Suprapubic skin (tissue), 4 donors: Measurements from ENCODE around the gene TTLL1. TPM values are rescaled to one million over a fixed set of nuclear protein-coding genes. Genes with fewer than 3 reads are reported as not detected.

Experiments used
- DNase-seq, 2 donors: peaks; one replicate each; pipeline ENCODE4 v3.0.0-alpha.2; 2019; ENCODE audit warnings: low spot score in 2 of 2
- H3K27ac ChIP-seq: fragments of 200-600 bp; sonication (generic); one replicate; pipeline ENCODE4 v1.5.1; 2019
- H3K27me3 ChIP-seq: fragments of 200-600 bp; sonication (generic); one replicate; pipeline ENCODE4 v1.5.1; 2019
- H3K36me3 ChIP-seq: fragments of 200-600 bp; sonication (generic); one replicate; pipeline ENCODE4 v1.5.1; 2019
- H3K4me1 ChIP-seq: fragments of 200-600 bp; sonication (generic); one replicate; pipeline ENCODE4 v1.5.1; 2019
- H3K4me3 ChIP-seq: fragments of 200-600 bp; sonication (generic); one replicate; pipeline ENCODE4 v1.5.1; 2019; ENCODE audit warnings: mild to moderate bottlenecking
- H3K9me3 ChIP-seq: fragments of 200-600 bp; sonication (generic); one replicate; pipeline ENCODE4 v1.5.1; 2019
- EP300 ChIP-seq: sonication (generic); formaldehyde crosslinking; IDR thresholded peaks from one replicate; pipeline ENCODE4 v1.6.1; 2017; ENCODE audit warnings: antibody characterized with exemption
- POLR2A ChIP-seq, 2 donors: fragments of 450-650 bp; IDR thresholded peaks; one replicate each; pipeline ENCODE4 v1.6.1; 2017; ENCODE audit warnings: antibody characterized with exemption in 2 of 2, mild to moderate bottlenecking in 2 of 2, moderate library complexity in 2 of 2
- POLR2AphosphoS5 ChIP-seq, 3 donors: sonication (generic); formaldehyde crosslinking; IDR thresholded peaks; one replicate each; pipeline ENCODE4 v1.6.1; 2017; ENCODE audit warnings: antibody characterized with exemption in 3 of 3
- WGBS: methylation state at CpG from one replicate; pipeline ENCODE4 v1.1.5; 2018; 5-methylcytosine and 5-hydroxymethylcytosine counted together
- total RNA-seq, 4 donors: library from RNA; depleted of rRNA; stranded (reverse); fragments of >200 nt; gene quantifications; one replicate each; pipeline ENCODE4 v1.1.0, GENCODE V29; 2016
- TF ChIP-seq, protein P1 (sequence below), 2 donors: fragments of 200-600 bp in 1 of 2; fragments of 450-650 bp in 1 of 2; sonication (generic) in 1 of 2; IDR thresholded peaks; one replicate each; pipeline ENCODE4 v1.5.1; 2016 to 2019; ENCODE audit warnings: antibody characterized with exemption in 2 of 2, mild to moderate bottlenecking in 1 of 2, moderate library complexity in 1 of 2

TTLL1 gene
- total RNA-seq, 4 donors from 2014 or later: 4.3 to 8.7 (median 5.0) TPM

DNA sequence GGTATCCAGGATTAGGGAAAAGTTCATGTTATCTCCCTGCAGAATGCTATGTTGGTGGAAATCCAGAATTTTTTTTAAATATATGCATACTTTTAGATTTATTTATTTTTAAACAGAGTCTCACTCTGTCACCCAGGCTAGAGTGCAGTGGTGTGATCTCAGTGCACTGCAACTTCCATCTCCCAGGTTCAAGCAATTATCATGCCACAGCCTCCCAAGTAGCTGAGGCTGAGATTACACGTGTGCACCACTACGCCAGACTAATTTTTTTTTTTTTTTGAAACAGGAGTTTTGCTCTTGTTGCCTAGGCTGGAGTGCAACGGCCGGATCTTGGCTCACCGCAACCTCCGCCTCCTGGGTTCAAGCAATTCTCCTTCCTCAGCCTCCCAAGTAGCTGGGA, 76.8 kb downstream of the TTLL1 start:
- no peak overlapping the region for H3K4me3 ChIP-seq
- H3K27me3 ChIP-seq: no peaks in the 10 kb centered on the region
- TF ChIP-seq, protein P1, sequence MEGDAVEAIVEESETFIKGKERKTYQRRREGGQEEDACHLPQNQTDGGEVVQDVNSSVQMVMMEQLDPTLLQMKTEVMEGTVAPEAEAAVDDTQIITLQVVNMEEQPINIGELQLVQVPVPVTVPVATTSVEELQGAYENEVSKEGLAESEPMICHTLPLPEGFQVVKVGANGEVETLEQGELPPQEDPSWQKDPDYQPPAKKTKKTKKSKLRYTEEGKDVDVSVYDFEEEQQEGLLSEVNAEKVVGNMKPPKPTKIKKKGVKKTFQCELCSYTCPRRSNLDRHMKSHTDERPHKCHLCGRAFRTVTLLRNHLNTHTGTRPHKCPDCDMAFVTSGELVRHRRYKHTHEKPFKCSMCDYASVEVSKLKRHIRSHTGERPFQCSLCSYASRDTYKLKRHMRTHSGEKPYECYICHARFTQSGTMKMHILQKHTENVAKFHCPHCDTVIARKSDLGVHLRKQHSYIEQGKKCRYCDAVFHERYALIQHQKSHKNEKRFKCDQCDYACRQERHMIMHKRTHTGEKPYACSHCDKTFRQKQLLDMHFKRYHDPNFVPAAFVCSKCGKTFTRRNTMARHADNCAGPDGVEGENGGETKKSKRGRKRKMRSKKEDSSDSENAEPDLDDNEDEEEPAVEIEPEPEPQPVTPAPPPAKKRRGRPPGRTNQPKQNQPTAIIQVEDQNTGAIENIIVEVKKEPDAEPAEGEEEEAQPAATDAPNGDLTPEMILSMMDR (IDR thresholded peaks at IDR 0.05): no peak
- TF ChIP-seq POLR2A (IDR thresholded peaks at IDR 0.05) (no peak), EP300 (no peak), POLR2AphosphoS5 (IDR thresholded peaks at IDR 0.05) (no peak)
- H3K9me3 ChIP-seq: no peaks in the 10 kb centered on the region
- H3K4me1 ChIP-seq: peaks cover 53% of the 10 kb centered on the region
- no peaks in the 10 kb centered on the region for H3K36me3 ChIP-seq
- WGBS: 86% methylated on average over 6 of the region's 6 CpGs
- no peak overlapping the region for H3K27ac ChIP-seq
- DNase-seq: no peak

DNA sequence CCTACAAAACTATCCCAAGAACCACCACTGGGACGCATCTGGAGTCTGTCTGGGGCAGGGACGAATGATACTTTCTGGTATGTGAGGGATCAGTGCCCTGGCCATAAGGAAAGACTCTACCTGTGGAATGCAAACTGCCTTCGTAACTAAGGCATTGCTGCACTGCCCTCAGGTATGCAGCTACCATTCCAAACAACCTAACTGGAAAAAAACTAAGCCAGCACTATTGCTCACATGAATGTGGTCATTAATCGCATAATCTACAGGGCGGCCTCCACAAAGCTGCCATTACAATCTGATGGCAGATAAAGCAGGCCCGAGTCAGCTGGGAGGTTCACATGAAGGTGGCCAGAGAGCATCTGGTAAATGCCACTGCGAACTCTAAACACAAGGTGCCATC, 78.1 kb downstream of the TTLL1 start:
- no peak overlapping the region for H3K27ac ChIP-seq
- DNase-seq: no peak
- H3K4me1 ChIP-seq: peaks cover 60% of the 10 kb centered on the region
- whole genome bisulfite sequencing: 74% methylated on average over 7 of the region's 7 CpGs
- H3K4me3 ChIP-seq: no peak overlapping the region
- no peaks in the 10 kb centered on the region for H3K27me3 ChIP-seq
- TF ChIP-seq EP300 (no peak), POLR2A (IDR thresholded peaks at IDR 0.05) (no peak), POLR2AphosphoS5 (IDR thresholded peaks at IDR 0.05) (no peak)
- TF ChIP-seq, protein P1 (IDR thresholded peaks at IDR 0.05): no peak
- H3K9me3 ChIP-seq: no peaks in the 10 kb centered on the region
- no peaks in the 10 kb centered on the region for H3K36me3 ChIP-seq

GRCh38 chr22:43009444-43009843, 79.7 kb downstream of the TTLL1 start:
- Histone ChIP-seq H3K36me3 (no peaks in the 10 kb centered on the region), H3K4me3 (no peak overlapping the region), H3K27me3 (no peaks in the 10 kb centered on the region), H3K4me1 (peaks cover 61% of the 10 kb centered on the region), H3K9me3 (no peaks in the 10 kb centered on the region), H3K27ac (peak overlapping the region; percentile 42)
- TF ChIP-seq, protein P1 (IDR thresholded peaks at IDR 0.05): no peak
- TF ChIP-seq POLR2AphosphoS5 (IDR thresholded peaks at IDR 0.05): no peak
- no peak for DNase-seq
- WGBS: 84% methylated on average over 4 of the region's 4 CpGs

DNA sequence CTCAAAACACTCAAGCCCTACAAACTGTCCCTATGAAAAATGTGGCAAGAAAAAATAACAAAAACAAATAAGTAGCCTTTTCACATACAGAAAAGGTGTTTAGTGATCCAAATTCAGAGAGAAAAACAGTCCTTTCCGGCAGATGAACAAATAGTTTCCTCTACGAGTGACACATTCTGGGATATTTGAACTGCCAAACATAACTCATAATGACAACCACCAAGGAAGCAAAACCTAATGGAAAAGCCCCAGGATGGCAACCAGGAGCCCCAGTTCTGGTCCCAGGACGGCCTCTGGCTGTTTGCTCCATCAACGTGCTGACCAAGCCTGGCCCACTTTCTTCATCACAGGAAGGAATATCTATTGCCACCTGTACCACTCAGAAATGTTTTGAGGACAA, 80.3 kb downstream of the TTLL1 start:
- Histone ChIP-seq H3K4me1 (peaks cover 65% of the 10 kb centered on the region), H3K36me3 (no peaks in the 10 kb centered on the region), H3K27me3 (no peaks in the 10 kb centered on the region), H3K4me3 (no peak overlapping the region), H3K27ac (peak overlapping the region; percentile 42), H3K9me3 (no peaks in the 10 kb centered on the region)
- TF ChIP-seq POLR2A (IDR thresholded peaks at IDR 0.05) (no peak), POLR2AphosphoS5 (IDR thresholded peaks at IDR 0.05) (no peak), EP300 (no peak)
- TF ChIP-seq, protein P1 (IDR thresholded peaks at IDR 0.05): no peak
- WGBS: 72% methylated on average over 4 of the region's 4 CpGs
- DNase-seq: no peak

- no peaks in the 10 kb centered on the region for H3K36me3 ChIP-seq
- WGBS: 88% methylated on average over 4 of the region's 4 CpGs
- no peak for TF ChIP-seq POLR2A (IDR thresholded peaks at IDR 0.05)
- no peak for TF ChIP-seq POLR2AphosphoS5 (IDR thresholded peaks at IDR 0.05)
- TF ChIP-seq EP300: no peak
- TF ChIP-seq, protein P1 (IDR thresholded peaks at IDR 0.05): no peak
- H3K27me3 ChIP-seq: no peaks in the 10 kb centered on the region
- peaks cover 65% of the 10 kb centered on the region for H3K4me1 ChIP-seq
- H3K9me3 ChIP-seq: no peaks in the 10 kb centered on the region
- H3K4me3 ChIP-seq: no peak overlapping the region
- DNase-seq: peak in 1 of 2 donors; percentile 82
- peak overlapping the region; percentile 42 for H3K27ac ChIP-seq
Observed at GRCh38 chr22:43008509-43008908, 80.7 kb downstream of the TTLL1 start.
